Measurements from ENCODE around the gene MARF1.
A peak's percentile ranks its signal among the peaks of the same experiment; 100 is the strongest.
"Not testable (repeated sequence)": the region's sequence is repeated elsewhere in the genome, so short reads cannot be mapped to it uniquely, and the experiment has no call there.

MARF1 gene, protein sequence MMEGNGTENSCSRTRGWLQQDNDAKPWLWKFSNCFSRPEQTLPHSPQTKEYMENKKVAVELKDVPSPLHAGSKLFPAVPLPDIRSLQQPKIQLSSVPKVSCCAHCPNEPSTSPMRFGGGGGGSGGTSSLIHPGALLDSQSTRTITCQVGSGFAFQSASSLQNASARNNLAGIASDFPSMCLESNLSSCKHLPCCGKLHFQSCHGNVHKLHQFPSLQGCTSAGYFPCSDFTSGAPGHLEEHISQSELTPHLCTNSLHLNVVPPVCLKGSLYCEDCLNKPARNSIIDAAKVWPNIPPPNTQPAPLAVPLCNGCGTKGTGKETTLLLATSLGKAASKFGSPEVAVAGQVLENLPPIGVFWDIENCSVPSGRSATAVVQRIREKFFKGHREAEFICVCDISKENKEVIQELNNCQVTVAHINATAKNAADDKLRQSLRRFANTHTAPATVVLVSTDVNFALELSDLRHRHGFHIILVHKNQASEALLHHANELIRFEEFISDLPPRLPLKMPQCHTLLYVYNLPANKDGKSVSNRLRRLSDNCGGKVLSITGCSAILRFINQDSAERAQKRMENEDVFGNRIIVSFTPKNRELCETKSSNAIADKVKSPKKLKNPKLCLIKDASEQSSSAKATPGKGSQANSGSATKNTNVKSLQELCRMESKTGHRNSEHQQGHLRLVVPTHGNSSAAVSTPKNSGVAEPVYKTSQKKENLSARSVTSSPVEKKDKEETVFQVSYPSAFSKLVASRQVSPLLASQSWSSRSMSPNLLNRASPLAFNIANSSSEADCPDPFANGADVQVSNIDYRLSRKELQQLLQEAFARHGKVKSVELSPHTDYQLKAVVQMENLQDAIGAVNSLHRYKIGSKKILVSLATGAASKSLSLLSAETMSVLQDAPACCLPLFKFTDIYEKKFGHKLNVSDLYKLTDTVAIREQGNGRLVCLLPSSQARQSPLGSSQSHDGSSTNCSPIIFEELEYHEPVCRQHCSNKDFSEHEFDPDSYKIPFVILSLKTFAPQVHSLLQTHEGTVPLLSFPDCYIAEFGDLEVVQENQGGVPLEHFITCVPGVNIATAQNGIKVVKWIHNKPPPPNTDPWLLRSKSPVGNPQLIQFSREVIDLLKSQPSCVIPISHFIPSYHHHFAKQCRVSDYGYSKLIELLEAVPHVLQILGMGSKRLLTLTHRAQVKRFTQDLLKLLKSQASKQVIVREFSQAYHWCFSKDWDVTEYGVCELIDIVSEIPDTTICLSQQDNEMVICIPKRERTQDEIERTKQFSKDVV (N-terminal part only)

DNA sequence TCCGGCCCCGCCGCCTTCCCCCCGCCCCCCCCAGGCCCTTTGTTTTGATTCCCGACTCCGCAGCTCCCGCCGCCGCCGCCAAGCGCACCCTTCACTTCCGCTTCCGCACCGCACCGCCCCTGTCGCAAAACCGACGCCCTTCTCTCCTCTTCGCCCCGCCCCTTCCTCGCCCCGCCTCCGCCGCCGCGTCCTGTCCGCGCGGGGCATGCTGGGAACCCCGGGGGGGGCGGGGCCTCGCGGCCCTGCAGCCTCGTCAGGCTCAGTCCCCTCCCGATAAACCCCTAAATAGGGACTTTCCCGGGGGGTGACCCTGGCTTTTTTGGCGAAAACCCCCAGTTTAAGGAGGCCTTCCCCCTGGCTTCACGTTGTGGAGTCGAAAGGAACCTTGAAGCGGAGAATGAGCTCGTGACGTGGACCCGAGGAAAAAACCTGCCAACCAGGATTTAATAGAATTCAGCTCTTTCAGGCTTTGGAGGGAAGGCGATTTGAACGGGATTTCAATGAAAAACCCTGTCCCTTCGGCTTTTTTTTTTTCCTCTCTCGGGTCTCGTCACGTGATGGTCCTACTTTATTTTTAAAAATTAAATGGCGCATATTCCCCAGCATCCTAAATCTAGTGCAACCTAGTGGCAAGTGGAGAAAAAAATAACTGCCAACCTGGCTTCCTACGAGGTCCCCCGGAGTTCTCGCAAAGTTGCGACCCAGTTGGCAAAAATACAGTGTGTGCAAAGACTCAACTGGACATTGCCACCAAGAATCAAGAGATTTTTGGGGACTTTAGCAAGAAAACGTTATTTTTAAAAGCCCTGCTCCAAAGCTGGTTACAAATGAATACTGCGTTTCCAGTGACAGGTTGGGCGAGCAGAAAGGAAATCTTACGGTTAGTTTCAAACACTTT is at the start of gene MARF1:
TSS of gene MARF1 (minus strand) at position 107 of the 898 bp plus-strand sequence. CDS start 3,921 bp downstream, outside the sequence.
- peak; percentile 83 to 98 for DNase-seq

DNA sequence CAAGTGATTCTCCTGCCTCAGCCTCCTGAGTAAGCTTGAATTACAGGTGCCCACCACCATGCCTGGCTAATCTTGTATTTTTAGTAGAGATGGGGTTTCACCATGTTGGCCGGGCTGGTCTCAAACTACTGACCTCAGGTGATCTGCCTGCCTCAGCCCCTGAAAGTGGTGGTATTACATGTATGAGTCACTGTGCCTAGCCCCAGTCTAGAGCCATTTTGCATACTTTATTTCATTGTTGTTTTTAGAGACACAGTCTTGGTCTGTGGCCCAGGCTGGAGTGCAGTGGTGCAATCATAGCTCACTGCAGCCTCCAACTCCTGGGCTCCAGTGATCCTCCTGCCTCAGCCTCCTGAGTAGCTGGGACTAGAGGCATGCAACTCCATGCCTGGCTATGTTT is 49.6 kb upstream of the MARF1 start:
- DNase-seq = not testable (repeated sequence)

DNA sequence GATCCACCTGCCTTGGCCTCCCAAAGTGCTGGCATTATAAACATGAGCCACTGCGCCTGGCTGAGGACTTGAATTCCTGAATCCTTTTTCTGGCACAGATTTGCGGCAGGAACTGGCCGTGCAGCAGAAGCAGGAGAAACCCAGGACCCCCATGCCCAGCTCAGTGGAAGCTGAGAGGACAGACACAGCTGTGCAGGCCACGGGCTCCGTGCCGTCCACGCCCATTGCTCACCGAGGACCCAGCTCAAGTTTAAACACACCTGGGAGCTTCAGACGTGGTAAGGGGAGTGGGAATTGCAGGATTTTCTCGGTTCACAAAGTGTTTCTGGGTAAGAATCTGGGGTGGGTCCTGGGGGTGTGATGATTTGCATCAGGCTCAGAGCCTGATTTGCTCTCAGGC is 48.1 kb upstream of the MARF1 start:
- no peak for DNase-seq

DNA sequence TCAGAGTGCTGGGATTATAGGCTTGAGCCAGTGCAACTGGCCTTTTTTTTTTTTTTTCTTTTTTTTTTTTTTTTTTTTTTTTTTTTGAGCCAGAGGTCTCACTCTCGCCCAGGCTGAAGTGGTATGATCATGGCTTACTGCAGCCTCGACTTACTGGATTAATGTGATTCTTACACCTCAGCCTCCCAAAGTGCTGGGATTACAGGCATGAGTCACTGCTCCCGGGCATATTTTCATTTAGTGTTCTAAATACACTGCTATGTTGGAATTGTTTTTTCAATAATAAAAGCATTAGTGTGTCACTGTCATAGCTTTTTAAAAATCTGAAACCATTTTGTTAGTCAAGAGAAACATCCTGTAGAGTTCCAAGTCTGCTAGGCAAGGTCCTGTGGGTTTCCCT is 47.3 kb upstream of the MARF1 start:
- no peak for DNase-seq

DNA sequence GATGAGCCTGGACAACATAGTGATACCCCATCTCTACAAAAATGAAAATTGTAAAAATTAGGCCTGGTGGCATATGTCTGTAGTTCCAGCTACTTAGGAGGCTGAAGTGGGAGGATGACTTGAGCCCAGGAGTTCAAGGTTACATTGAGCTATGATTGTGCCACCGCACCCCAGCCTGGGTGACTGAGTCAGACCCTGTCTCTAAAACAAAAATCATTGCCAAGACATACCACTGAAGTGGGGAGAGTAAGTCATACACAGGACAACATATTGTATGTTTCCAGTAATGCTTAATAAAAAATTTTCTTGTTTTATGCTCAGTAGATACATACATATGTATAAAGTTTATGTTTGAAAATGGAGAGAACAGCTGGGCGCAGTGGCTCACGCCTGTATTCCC is 46.3 kb upstream of the MARF1 start:
- DNase-seq = no peak

DNA sequence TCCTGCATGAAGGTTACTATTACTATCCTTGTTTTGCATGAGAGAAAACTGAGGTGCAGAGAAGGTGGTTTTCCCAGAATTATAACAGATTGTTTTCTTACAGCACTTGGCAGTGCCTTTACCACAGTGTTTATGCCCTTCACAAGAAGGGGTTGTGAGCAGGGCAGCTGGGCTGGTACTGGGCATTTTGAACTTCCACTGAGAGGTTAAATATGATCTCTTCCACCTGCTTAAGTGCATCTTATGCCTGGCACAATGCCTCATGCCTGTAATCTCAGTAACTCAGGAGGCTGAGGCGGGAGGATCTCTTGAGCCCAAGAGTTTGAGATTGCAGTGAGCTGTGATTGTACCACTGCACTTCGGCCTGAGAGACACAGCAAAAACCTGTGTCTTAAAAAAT is 43.3 kb upstream of the MARF1 start:
- no peak for DNase-seq

DNA sequence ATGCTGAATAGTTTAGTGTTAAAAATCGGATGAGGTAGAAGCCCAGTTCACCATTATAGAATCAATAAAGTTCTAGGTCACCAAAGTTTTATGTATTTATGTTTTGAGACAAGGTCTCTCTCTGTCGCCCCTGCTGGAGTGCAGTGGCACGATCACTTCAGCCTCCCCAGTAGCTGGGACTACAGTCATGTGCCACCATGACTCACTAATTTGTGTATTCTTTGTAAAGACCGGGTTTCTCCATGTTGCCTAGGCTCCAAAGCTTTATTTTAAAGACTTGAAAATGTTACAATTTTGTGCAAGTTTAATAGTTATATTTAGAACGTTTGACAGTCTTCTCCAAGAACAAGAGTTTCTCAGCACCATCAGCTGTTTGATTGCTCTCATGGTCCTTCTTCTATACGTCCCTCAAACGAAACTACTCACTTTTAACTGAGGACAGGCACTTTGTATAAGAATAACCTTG is 39.2 kb upstream of the MARF1 start:
- peak in 1 of 2 experiments; percentile 15 for DNase-seq

DNA sequence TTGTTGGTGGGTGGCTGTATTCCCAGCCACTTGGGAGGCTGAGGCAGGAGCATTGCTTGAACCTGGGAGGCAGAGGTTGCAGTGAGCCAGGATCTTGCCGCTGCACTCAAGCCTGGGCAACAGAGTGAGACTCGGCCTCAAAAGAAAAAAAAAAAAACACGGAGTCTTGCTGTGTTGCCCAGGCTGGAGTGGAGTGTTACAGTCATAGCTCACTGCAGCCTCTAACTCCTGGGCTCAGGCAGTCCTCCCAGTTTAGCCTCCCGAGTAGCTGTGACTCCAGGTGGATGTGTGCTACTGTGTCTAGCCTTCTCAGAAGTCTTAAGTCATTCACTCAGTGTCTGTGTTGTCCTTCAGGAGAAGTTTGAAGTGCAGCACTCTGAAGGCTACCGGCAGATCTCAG is 34.5 kb upstream of the MARF1 start:
- DNase-seq = no peak

DNA sequence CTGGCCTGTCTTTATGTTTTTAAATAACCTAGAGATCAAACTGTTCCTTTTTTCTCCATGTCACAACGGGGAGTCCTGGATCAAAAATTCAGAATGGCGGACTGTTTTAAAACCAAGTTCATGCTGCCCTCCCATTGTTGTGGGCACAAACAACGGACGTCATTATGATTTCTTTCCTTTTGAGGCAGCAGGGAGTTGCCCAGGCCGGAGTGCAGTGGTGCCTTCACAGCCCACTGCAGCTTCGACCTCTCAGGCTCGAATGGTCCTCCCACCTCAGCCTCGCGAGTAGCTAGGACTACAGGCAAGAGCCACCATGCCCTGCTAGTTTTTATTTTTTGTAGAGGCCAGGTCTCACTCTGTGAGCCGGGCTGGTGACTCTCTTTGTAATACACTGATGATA is 33.6 kb upstream of the MARF1 start:
- DNase-seq = no peak

DNA sequence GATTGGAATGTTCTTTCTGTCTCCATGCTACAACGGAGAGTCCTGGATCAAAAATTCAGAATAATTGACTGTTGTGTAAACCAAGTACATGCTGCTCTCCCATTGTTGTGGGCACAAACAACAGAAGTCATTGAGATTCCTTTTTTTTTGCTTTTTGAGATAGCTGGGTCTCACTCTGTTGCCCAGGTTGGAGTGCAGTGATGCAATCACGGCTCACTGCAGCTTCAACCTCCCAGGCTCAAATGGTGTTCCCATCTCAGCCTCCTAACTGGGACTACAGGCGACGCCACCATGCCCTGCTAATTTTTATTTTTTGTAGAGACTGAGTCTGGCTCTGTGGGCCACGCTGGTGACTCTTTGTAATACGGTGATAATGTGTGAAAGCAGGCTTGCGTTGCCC is 31.6 kb upstream of the MARF1 start:
- no peak for DNase-seq

DNA sequence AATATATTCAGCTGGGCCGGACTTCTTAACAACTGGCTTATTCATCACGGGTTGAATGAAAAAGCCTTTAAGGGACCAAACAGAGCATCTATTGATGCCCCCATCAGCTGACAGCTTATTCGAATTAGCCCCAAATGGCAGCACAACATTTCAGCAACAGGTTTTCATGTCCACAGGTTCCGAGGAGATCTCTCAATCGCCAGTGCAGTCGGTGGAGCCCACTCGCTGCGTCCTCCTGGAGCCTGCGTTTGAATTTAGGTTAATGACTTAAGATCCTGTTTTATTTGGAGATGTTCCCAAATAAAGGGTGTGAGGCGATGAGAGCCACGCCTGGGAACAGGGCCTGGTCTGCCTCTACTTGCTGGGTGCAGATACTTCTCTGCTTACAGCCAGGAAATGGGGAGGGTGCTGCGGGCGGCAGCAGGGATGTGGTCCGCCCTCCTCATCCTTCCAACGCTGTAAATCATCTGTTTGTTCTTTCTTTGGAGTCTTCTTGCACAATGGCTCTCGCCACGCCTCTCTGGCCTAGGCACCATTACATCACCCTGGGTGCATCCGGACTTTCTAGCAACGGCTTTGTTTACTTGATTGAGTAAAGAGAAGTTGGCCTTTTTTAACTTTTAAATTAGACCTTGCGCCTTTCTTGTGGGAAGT is 29.7 kb upstream of the MARF1 start:
- DNase-seq = no peak

DNA sequence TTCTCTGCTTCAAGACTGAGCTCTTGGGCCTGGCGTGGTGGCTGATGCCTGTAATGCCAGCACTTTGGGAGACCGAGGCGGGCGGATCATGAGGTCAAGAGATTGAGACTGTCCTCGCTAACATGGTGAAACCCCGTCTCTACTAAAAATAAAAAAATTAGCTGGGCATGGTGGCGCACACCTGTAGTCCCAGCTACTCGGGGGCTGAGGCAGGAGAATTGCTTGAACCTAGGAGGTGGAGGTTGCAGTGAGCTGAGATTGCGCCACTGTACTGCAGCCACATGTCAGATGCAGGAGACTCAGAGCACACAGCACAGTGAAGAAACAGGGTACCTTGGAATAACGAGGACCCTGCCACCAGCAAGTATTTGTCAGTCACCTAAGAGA is 29.2 kb upstream of the MARF1 start:
- not testable (repeated sequence) for DNase-seq

DNA sequence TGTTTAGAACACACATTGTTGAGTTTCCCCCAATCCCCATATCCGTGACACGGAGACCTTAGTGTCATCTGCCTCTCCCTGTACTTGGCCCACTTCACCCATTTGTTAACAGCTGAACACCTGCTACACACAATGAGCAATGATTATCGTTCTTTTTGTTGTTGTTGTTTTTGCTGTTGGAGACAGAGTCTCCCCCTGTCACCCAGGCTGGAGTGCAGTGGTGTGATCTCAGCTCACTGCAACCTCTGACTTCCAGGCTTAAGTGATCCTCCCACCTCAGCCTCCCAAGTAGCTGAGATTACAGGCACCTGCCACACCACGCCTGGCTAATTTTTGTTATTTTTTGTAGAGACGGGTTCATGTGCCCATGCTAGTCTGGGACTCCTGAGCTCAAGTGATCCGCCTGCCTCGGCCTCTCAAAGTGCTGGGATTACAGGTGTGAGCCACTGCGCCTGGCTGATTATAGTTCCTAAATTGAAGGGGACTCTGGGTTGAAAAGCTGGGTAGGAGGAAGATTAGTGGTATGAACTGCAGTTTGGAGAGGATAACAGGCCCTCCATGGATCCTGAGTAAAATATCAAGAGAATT is 28.7 kb upstream of the MARF1 start:
- no peak for DNase-seq

DNA sequence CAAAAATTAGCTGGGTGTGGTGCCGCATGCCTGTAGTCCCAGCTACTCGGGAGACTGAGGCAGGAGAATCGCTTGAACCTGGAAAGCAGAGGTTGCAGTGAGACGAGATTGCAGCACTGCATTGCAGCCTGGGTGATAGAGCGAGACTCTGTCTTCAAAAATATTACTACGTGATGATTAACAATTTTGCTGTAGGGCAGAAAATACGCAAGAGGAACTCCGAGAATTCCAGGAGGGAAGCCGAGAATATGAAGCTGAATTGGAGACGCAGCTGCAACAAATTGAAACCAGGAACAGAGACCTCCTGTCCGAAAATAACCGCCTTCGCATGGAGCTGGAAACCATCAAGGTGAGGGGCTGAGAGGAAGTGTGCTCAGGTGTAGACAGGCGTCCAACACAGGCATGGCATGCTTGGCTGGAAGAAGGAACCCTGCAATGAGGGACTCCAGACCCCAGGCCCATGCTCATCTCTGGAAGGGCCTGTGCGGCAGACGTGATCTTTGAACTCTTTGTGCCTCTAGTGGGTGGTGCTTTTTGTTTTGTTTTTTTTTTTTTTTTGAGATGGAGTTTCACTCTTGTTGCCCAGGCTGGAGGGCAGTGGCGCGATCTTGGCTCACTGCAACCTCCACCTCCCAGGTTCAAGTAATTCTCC is 24.3 kb upstream of the MARF1 start:
- no peak for DNase-seq

DNA sequence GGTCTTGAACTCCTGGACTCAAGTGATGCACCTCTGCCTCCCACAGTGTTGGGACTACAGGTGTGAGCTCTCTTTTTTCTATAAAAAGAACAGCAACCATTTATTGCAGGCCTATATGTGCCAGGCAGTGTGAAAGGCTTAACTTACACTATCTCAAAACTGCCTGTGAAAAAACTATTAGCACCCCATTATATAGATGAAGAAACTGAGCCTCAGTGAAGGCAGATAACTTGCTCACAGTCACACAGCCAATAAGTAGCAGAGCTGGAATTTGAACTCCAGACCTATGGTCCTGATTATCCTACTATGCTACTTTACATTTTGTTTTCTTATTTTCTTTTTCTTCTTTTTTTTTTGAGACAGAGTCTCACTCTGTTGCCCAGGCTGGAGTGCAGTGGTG is 22.2 kb upstream of the MARF1 start:
- DNase-seq = no peak

DNA sequence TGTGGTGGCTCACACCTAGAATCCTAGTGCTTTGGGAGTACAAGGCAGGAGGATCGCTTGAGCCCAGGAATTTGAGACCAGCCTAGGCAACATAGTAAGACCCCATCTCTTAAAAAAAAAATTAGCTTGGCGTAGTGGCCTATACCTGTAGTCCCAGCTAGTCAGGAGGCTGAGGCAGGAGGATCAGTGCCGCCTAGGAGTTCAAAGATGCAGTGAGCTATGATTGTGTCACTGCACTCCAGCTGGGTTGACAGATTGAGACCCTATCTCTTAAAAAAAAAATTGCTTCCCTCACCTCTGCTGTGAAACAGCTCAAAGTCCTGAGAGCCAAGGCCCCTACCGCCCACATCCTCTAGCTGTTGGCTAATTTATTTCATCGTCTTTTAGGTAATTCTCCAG is 17.2 kb upstream of the MARF1 start:
- DNase-seq = no peak

DNA sequence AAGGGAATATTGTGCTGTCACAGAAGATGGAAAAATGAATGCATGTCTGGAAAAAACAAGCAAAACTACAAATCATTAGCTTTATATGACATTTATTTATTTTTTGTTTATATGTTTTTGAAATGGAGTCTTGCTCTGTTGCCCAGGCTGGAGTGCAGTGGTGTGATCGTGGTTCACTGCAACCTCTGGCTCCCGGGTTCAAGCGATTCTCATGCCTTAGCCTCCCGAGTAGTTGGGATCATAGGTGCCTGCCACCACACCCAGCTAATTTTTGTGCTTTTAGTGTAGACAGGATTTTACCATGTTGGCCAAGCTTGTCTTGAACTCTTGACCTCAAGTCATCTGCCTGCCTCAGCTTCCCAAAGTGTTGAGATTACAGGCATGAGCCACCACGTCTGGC is 15.6 kb upstream of the MARF1 start:
- DNase-seq = no peak

DNA sequence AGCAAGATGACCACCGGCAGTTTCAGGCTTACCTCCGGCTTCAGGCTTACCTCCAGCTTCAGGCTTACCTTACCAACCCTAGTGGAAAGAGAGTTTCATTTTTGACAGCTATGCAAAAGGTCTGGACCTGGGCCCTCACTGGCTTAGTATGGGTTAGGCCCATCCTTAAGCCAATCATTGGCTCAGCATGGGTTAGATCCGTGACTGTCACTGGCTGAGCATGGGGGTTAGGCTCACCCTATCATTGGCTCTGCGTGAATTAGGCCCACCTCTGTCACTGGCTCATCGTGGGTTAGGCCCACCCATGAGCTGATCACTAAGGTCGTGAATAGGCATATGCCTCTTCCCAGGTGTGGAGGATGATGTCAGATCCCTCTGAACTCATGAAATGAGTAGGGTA is 15.2 kb upstream of the MARF1 start:
- DNase-seq = no peak

DNA sequence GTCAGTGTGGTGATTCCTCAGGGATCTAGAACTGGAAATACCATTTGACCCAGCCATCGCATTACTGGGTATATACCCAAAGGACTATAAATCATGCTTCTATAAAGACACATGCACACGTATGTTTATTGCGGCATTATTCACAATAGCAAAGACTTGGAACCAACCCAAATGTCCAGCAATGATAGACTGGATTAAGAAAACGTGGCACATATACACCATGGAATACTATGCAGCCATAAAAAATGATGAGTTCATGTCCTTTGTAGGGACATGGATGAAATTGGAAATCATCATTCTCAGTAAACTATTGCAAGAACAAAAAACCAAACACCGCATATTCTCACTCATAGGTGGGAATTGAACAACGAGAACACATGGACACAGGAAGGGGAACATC is 12.6 kb upstream of the MARF1 start:
- not testable (repeated sequence) for DNase-seq

DNA sequence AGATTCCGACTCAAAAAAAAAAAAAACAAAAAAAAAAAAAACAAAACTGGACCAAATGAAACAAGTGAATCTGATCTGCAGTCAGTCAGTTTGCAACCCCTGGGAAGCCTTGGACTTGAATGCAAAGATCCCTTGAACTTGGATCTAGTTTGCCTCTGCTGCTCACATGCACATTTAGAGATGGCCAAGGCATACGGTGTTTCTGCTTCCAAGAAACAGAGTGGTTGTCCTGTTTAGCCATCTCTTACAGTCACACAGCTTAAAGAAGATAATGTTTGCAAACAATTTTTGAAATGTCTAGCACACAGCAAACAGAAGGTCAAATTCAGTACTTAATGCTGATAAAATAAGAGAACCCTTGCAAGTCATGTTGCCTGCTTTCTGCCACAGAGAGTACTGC is 11.6 kb upstream of the MARF1 start:
- no peak for DNase-seq

DNA sequence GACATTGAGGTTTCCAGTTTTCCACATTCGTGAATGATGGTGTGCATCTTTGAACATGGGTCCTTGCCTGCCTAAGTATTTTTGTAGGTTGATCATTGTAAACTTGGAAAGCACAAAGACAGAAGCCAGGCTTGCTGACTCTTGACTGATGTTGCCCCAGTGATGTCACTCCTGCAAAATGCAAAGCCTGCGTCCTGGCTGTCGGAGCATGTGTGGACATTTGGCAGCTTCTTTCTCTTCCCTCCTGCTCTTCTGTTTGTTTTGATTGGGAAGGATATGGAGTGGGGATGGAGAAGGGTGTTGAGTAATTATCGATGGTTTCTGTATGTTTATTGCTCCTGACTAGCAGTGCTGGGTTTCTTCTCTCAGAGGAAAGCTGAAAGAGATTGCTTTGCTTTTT is 10.3 kb upstream of the MARF1 start:
- no peak for DNase-seq

Measured in NCI-H526 (cell line).